GM23338 (cell line): Measurements from ENCODE around the gene SRSF12. TPM values are rescaled to one million over a fixed set of nuclear protein-coding genes. Genes with fewer than 3 reads are reported as not detected.

Source experiments
- ATAC-seq: fragments of 200-7000 bp; cut with Tn5 transposase; 3 replicates; pipeline ENCODE4 v1.9.1; 2020
- DNase-seq: peaks from one replicate; pipeline ENCODE4 v3.0.0-alpha.2; 2015; ENCODE audit warnings: low spot score
- H2AFZ ChIP-seq: fragments of 200-600 bp; sonication (generic); 2 replicates; pipeline ENCODE4 v1.8.0; 2016; ENCODE audit warnings: antibody characterized with exemption, mild to moderate bottlenecking, moderate library complexity
- H3F3A ChIP-seq: fragments of 200-600 bp; sonication (generic); replicated peaks from 2 replicates; pipeline ENCODE4 v1.8.0; 2017; ENCODE audit warnings: antibody characterized with exemption, mixed run types, low read depth
- H3K27ac ChIP-seq: fragments of 200-600 bp; sonication (generic); 2 replicates; pipeline ENCODE4 v1.6.1; 2016; ENCODE audit warnings: low read depth
- H3K27me3 ChIP-seq: fragments of 200-600 bp; sonication (generic); 2 replicates; pipeline ENCODE4 v1.8.0; 2016; ENCODE audit warnings: mild to moderate bottlenecking, mixed run types, moderate library complexity; ENCODE audit not compliant: insufficient read depth
- H3K36me3 ChIP-seq: fragments of 200-600 bp; sonication (generic); 2 replicates; pipeline ENCODE4 v1.8.0; 2016; ENCODE audit warnings: mild to moderate bottlenecking; ENCODE audit not compliant: insufficient read depth
- H3K4me1 ChIP-seq: fragments of 200-600 bp; sonication (generic); 2 replicates; pipeline ENCODE4 v1.8.0; 2016; ENCODE audit warnings: mild to moderate bottlenecking, moderate library complexity; ENCODE audit not compliant: insufficient read depth
- H3K4me2 ChIP-seq: fragments of 200-600 bp; sonication (generic); 2 replicates; pipeline ENCODE4 v1.7.1; 2017; ENCODE audit warnings: mixed run types
- H3K4me3 ChIP-seq: fragments of 200-600 bp; sonication (generic); 2 replicates; pipeline ENCODE4 v1.6.1; 2016; ENCODE audit warnings: mixed run types
- H3K79me2 ChIP-seq: fragments of 200-600 bp; sonication (generic); replicated peaks from 2 replicates; pipeline ENCODE4 v1.8.0; 2017; ENCODE audit warnings: mild to moderate bottlenecking; ENCODE audit not compliant: insufficient read depth
- H3K9me2 ChIP-seq: fragments of 200-600 bp; sonication (generic); 2 replicates; pipeline ENCODE4 v1.8.0; 2017; ENCODE audit not compliant: insufficient read depth
- H4K20me1 ChIP-seq: fragments of 200-600 bp; sonication (generic); replicated peaks from 2 replicates; pipeline ENCODE4 v1.8.0; 2017; ENCODE audit warnings: mild to moderate bottlenecking; ENCODE audit not compliant: insufficient read depth
- H3K27ac Mint-ChIP-seq: 2 replicates; pipeline ENCODE4 v1.8.0; 2020; ENCODE audit warnings: inconsistent platforms, mild to moderate bottlenecking, moderate library complexity, mixed read lengths
- H3K27me3 Mint-ChIP-seq: 3 replicates; pipeline ENCODE4 v1.8.0; 2022; ENCODE audit warnings: low read depth, mild to moderate bottlenecking, moderate library complexity, mixed read lengths, inconsistent platforms; ENCODE audit not compliant: insufficient read depth, poor library complexity
- H3K36me3 Mint-ChIP-seq: 3 replicates; pipeline ENCODE4 v1.8.0; 2021; ENCODE audit warnings: low read depth, mild to moderate bottlenecking, inconsistent platforms, moderate library complexity, mixed read lengths
- H3K4me1 Mint-ChIP-seq: 3 replicates; pipeline ENCODE4 v1.8.0; 2020; ENCODE audit warnings: mild to moderate bottlenecking, inconsistent platforms, mixed read lengths
- H3K4me3 Mint-ChIP-seq: 3 replicates; pipeline ENCODE4 v1.8.0; 2021; ENCODE audit warnings: moderate library complexity, mild to moderate bottlenecking, inconsistent platforms, mixed read lengths
- H3K9me3 Mint-ChIP-seq: 3 replicates; pipeline ENCODE4 v1.8.0; 2020; ENCODE audit warnings: moderate library complexity, mild to moderate bottlenecking, inconsistent platforms, mixed read lengths
- CREB1 ChIP-seq: fragments of 250-450 bp; sonication (Bioruptor Pico); IDR thresholded peaks from 2 replicates; pipeline ENCODE4 v1.5.0; 2020; ENCODE audit warnings: low read depth, mild to moderate bottlenecking, moderate library complexity
- ETS1 ChIP-seq: IDR thresholded peaks from 2 replicates; pipeline ENCODE4 v1.6.1; 2016; ENCODE audit warnings: antibody characterized with exemption
- EZH2 ChIP-seq: fragments of 200-600 bp; sonication (generic); IDR thresholded peaks from one replicate; pipeline ENCODE4 v1.8.0; 2017; ENCODE audit warnings: antibody characterized with exemption, mild to moderate bottlenecking, low read depth; ENCODE audit not compliant: unreplicated experiment
- JUNB ChIP-seq: IDR thresholded peaks from one replicate; pipeline ENCODE4 v1.6.1; 2016; ENCODE audit warnings: antibody characterized with exemption; ENCODE audit not compliant: unreplicated experiment
- NANOG ChIP-seq: IDR thresholded peaks from 2 replicates; pipeline ENCODE4 v1.6.1; 2016; ENCODE audit warnings: antibody characterized with exemption, borderline replicate concordance
- POLR2AphosphoS5 ChIP-seq: IDR thresholded peaks from 2 replicates; pipeline ENCODE4 v1.6.1; 2016; ENCODE audit warnings: antibody characterized with exemption, low read depth
- REST ChIP-seq: IDR thresholded peaks from one replicate; pipeline ENCODE4 v1.6.1; 2018; ENCODE audit warnings: antibody characterized with exemption; ENCODE audit not compliant: unreplicated experiment
- STAT1 ChIP-seq: IDR thresholded peaks from one replicate; pipeline ENCODE4 v1.6.1; 2016; ENCODE audit warnings: antibody characterized with exemption; ENCODE audit not compliant: unreplicated experiment
- ZNF114 ChIP-seq: fragments of 250-450 bp; sonication (Bioruptor Pico); IDR thresholded peaks from 2 replicates; pipeline ENCODE4 v1.5.0; 2020; ENCODE audit warnings: mild to moderate bottlenecking, moderate library complexity
- ZNF331 ChIP-seq: fragments of 250-450 bp; sonication (Bioruptor Pico); IDR thresholded peaks from 2 replicates; pipeline ENCODE4 v1.5.0; 2020; ENCODE audit warnings: low read depth, mild to moderate bottlenecking, moderate library complexity
- polyA plus RNA-seq: library from polyadenylated mRNA; unstranded; fragments of >200 nt; fragmentation: Nextera tagmentation; extraction: Ambion mirVana; gene quantifications from 2 replicates; pipeline ENCODE4 v1.2.1, GENCODE V29; 2016
- total RNA-seq: library from RNA; depleted of rRNA; stranded (reverse); fragments of >200 nt; shearing (Covaris generic); gene quantifications from 2 replicates; pipeline ENCODE4 v1.2.3, GENCODE V29; 2014
- TF ChIP-seq, protein P1 (sequence below), 2 experiments: fragments of 200-600 bp in 1 of 2; sonication (generic) in 1 of 2; conservative IDR thresholded peaks; 2 replicates each; pipeline versions ENCODE4 v1.5.1 to v1.6.1; 2016 to 2017; ENCODE audit warnings: antibody characterized with exemption in 2 of 2, low read depth in 2 of 2, mild to moderate bottlenecking in 2 of 2, moderate library complexity in 1 of 2

Gene SRSF12
- total and polyA plus RNA-seq, 2 experiments from 2014 or later = 3.6 TPM

DNA sequence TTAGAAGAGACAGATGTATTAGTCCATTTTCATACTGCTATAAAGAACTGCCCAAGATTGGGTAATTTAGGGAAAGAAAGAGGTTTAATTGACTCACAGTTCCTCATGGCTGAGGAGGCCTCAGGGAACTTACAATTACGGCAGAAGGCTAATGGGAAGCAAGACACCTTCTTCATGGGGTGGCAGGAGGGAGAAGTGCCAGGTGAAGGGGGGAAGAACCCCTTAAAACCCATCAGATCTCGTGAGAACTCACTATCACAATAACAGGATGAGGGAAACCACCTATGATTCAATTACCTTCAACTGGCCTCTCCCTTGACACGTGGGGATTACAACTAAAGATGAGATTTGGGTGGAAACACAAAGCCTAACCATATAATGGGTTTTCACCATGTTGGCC is 66.2 kb downstream of the SRSF12 start (continued):
- no peak for TF ChIP-seq ZNF331 (CRISPR knock-in tag)
- no peak for TF ChIP-seq REST
- no peak for TF ChIP-seq EZH2
- TF ChIP-seq NANOG = no peak
- no peak for TF ChIP-seq JUNB

- no peaks in the 10 kb centered on the region for H3K79me2 ChIP-seq
- no peak overlapping the region for H3K27ac ChIP-seq
- H3K4me3 ChIP-seq = no peak overlapping the region
- no peak overlapping the region for H2AFZ ChIP-seq
- H3K36me3 ChIP-seq = no peaks in the 10 kb centered on the region
- no peak for ATAC-seq
- peaks cover 12% of the 10 kb centered on the region; the same call in 1 of the 2 replicates for H3K4me1 ChIP-seq
- H3K9me2 ChIP-seq = no peaks in the 10 kb centered on the region
- Mint-ChIP-seq H3K27ac (no peak overlapping the region), H3K36me3 (no peaks in the 10 kb centered on the region), H3K4me3 (no peak overlapping the region), H3K27me3 (peaks cover 6% of the 10 kb centered on the region), H3K9me3 (no peaks in the 10 kb centered on the region), H3K4me1 (peaks cover 20% of the 10 kb centered on the region)
- peaks cover 34% of the 10 kb centered on the region for H3K27me3 ChIP-seq
- no peak overlapping the region for H3K4me2 ChIP-seq
- no peaks in the 10 kb centered on the region for H3F3A ChIP-seq
- DNase-seq = no peak
- no peaks in the 10 kb centered on the region for H4K20me1 ChIP-seq
- TF ChIP-seq, protein P1, sequence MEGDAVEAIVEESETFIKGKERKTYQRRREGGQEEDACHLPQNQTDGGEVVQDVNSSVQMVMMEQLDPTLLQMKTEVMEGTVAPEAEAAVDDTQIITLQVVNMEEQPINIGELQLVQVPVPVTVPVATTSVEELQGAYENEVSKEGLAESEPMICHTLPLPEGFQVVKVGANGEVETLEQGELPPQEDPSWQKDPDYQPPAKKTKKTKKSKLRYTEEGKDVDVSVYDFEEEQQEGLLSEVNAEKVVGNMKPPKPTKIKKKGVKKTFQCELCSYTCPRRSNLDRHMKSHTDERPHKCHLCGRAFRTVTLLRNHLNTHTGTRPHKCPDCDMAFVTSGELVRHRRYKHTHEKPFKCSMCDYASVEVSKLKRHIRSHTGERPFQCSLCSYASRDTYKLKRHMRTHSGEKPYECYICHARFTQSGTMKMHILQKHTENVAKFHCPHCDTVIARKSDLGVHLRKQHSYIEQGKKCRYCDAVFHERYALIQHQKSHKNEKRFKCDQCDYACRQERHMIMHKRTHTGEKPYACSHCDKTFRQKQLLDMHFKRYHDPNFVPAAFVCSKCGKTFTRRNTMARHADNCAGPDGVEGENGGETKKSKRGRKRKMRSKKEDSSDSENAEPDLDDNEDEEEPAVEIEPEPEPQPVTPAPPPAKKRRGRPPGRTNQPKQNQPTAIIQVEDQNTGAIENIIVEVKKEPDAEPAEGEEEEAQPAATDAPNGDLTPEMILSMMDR (conservative IDR thresholded peaks at IDR 0.05; ENCODE audit: low read depth in 2 of 2) = no peak
- no peak for TF ChIP-seq STAT1
- no peak for TF ChIP-seq JUNB
- no peak for TF ChIP-seq ZNF114
- no peak for TF ChIP-seq POLR2AphosphoS5
- TF ChIP-seq REST = no peak
- no peak for TF ChIP-seq ZNF331 (CRISPR knock-in tag)
- TF ChIP-seq CREB1 = no peak
- TF ChIP-seq ETS1 = no peak
These were observed 67.2 kb downstream of the SRSF12 start for GRCh38 chr6:89050697-89051096.
